ENCODE measurements around the gene AVPR2.

The AVPR2 gene

GRCh38 chrX:153952373-153953026, 48.0 kb downstream of the AVPR2 start:
- DNase-seq (ENCODE audit: low read depth) = no peak

- DNase-seq (ENCODE audit: low read depth) = no peak
Measured at GRCh38 chrX:153953342-153953830, 48.9 kb downstream of the AVPR2 start.

- no peak for DNase-seq (ENCODE audit: low read depth)
Measured at GRCh38 chrX:153953892-153954557, 49.6 kb downstream of the AVPR2 start.

GRCh38 chrX:153954558-153955227, 50.2 kb downstream of the AVPR2 start:
- no peak for DNase-seq (ENCODE audit: low read depth)

DNA sequence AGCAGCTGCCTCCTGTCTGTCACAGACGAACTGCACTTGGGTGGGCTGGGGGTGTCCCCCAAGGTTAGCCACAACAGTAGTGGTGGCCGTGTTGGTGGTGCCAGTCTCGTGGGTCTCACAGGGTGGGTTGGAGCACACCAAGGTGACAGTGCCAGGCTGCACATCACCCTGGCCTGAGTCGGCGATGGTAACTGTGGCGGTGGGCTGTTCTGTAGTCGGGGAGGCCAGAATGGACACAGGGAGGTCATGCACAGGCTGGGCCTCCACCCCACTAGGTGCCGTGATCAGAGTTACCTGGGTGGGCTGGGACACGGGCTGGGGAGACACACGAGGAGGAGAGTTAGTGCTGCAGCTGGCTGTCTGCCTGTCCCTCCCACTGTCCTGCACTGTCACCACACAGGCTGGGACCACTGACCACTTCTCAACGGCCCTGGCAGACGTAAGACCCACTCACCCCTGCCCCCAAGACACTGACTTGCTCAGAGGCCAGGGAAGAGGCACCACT, 50.8 kb downstream of the AVPR2 start:
- DNase-seq (ENCODE audit: low read depth) = no peak

GRCh38 chrX:153956044-153956907, 51.8 kb downstream of the AVPR2 start:
- no peak for DNase-seq (ENCODE audit: low read depth)
